Ectodermal cell (in vitro differentiated cells): ENCODE results near the gene PRUNE1. TPM values are rescaled to one million over a fixed set of nuclear protein-coding genes. Genes with fewer than 3 reads are reported as not detected.
A peak's percentile ranks its signal among the peaks of the same experiment; 100 is the strongest.

Experiments
- H3K27ac ChIP-seq: 2 replicates; pipeline ENCODE4 v1.7.0; 2013; ENCODE audit warnings: mild to moderate bottlenecking, low read depth, low read length; ENCODE audit not compliant: insufficient read depth, poor library complexity, severe bottlenecking
- H3K27me3 ChIP-seq: 2 replicates; pipeline ENCODE4 v1.7.0; 2013; ENCODE audit warnings: mild to moderate bottlenecking, low read length; ENCODE audit not compliant: insufficient read depth, control insufficient read depth, poor library complexity, severe bottlenecking
- H3K36me3 ChIP-seq: one replicate; pipeline ENCODE4 v1.7.0; 2013; ENCODE audit warnings: low read length; ENCODE audit not compliant: control insufficient read depth, insufficient read depth
- H3K4me1 ChIP-seq: one replicate; pipeline ENCODE4 v1.7.0; 2013; ENCODE audit warnings: low read length; ENCODE audit not compliant: control insufficient read depth, insufficient read depth
- H3K4me3 ChIP-seq: 2 replicates; pipeline ENCODE4 v1.7.0; 2013; ENCODE audit warnings: low read depth, low read length, control low read depth; ENCODE audit not compliant: insufficient read depth
- H3K9me3 ChIP-seq: 2 replicates; pipeline ENCODE4 v1.7.0; 2013; ENCODE audit warnings: mild to moderate bottlenecking, low read length, moderate library complexity; ENCODE audit not compliant: control insufficient read depth
- WGBS, 2 experiments: methylation state at CpG; one replicate each; pipeline ENCODE4 v1.1.7; 2013; ENCODE audit warnings: missing lambda C conversion rate in 2 of 2; 5-methylcytosine and 5-hydroxymethylcytosine counted together
- polyA plus RNA-seq, 4 experiments: library from polyadenylated mRNA; stranded (reverse); fragments of 50-300 nt; gene quantifications; one replicate each; pipeline ENCODE4 v1.2.3, GENCODE V29; 2013

PRUNE1 gene
- 30.7 TPM for polyA plus RNA-seq (2013, experiment 1 of 4)
- polyA plus RNA-seq (2013, experiment 2 of 4) = 33.8 TPM
- polyA plus RNA-seq (2013, experiment 3 of 4) = 27.1 TPM
- 28.3 TPM for polyA plus RNA-seq (2013, experiment 4 of 4)

GRCh38 chr1:151008244-151009205, at the start of gene PRUNE1:
PRUNE1 (plus strand) TSS chr1:151008449; CDS start chr1:151008633, 184 bp downstream.
- H3K4me3 ChIP-seq = peak within 1 kb of the TSS; percentile 87
- peaks cover 9% of the 10 kb centered on the region for H3K4me1 ChIP-seq
- H3K36me3 ChIP-seq = no peaks in the 10 kb centered on the region
- no peaks in the 10 kb centered on the region for H3K9me3 ChIP-seq
- WGBS, 2 experiments = 2 to 4% methylated on average over 69 of the region's 69 CpGs
- H3K27me3 ChIP-seq = no peaks in the 10 kb centered on the region
- peak within 1 kb of the TSS; percentile 93 for H3K27ac ChIP-seq

GRCh38 chr1:150960646-150961045, 47.6 kb upstream of the PRUNE1 start:
- Histone ChIP-seq H3K36me3 (peaks cover 38% of the 10 kb centered on the region), H3K4me3 (no peak overlapping the region)

GRCh38 chr1:150961756-150962155, 46.5 kb upstream of the PRUNE1 start:
- Histone ChIP-seq H3K27me3 (no peaks in the 10 kb centered on the region), H3K4me3 (no peak overlapping the region), H3K27ac (no peak overlapping the region), H3K36me3 (peaks cover 46% of the 10 kb centered on the region), H3K4me1 (no peaks in the 10 kb centered on the region), H3K9me3 (no peaks in the 10 kb centered on the region)
- 87 to 95% methylated on average over 4 of the region's 4 CpGs for WGBS, 2 experiments

More at GRCh38 chr1:150960646-150961045, 47.6 kb upstream of the PRUNE1 start:
- Histone ChIP-seq H3K4me1 (no peaks in the 10 kb centered on the region), H3K27me3 (no peaks in the 10 kb centered on the region), H3K27ac (no peak overlapping the region), H3K9me3 (no peaks in the 10 kb centered on the region)
- 93 to 95% methylated on average over 7 of the region's 7 CpGs for WGBS, 2 experiments

GRCh38 chr1:150963321-150964163, 44.7 kb upstream of the PRUNE1 start:
- WGBS, 2 experiments = 95 to 96% methylated on average over 10 of the region's 10 CpGs
- Histone ChIP-seq H3K27ac (no peak overlapping the region), H3K36me3 (peaks cover 64% of the 10 kb centered on the region), H3K27me3 (no peaks in the 10 kb centered on the region), H3K9me3 (no peaks in the 10 kb centered on the region), H3K4me1 (no peaks in the 10 kb centered on the region), H3K4me3 (no peak overlapping the region)

- H3K27me3 ChIP-seq = no peaks in the 10 kb centered on the region
- no peaks in the 10 kb centered on the region for H3K9me3 ChIP-seq
- 91 to 97% methylated on average over 5 of the region's 5 CpGs for WGBS, 2 experiments
- H3K4me3 ChIP-seq = no peak overlapping the region
- H3K4me1 ChIP-seq = no peaks in the 10 kb centered on the region
- no peak overlapping the region for H3K27ac ChIP-seq
- H3K36me3 ChIP-seq = peaks cover 64% of the 10 kb centered on the region
Measured at GRCh38 chr1:150964164-150964489, 44.1 kb upstream of the PRUNE1 start.

- WGBS, 2 experiments = 92 to 93% methylated on average over 3 to 4 of the region's 4 CpGs
- Histone ChIP-seq H3K4me3 (no peak overlapping the region), H3K4me1 (peaks cover 4% of the 10 kb centered on the region)
Measured at GRCh38 chr1:150965605-150966004, 42.6 kb upstream of the PRUNE1 start.

GRCh38 chr1:150966011-150966410, 42.2 kb upstream of the PRUNE1 start:
- H3K4me1 ChIP-seq = peaks cover 8% of the 10 kb centered on the region
- H3K9me3 ChIP-seq = no peaks in the 10 kb centered on the region
- no peaks in the 10 kb centered on the region for H3K27me3 ChIP-seq
- WGBS, 2 experiments = 83 to 94% methylated on average over 4 to 6 of the region's 6 CpGs
- peaks cover 46% of the 10 kb centered on the region for H3K36me3 ChIP-seq
- H3K27ac ChIP-seq = no peak overlapping the region
- H3K4me3 ChIP-seq = no peak overlapping the region

More at GRCh38 chr1:150965605-150966004, 42.6 kb upstream of the PRUNE1 start:
- Histone ChIP-seq H3K27me3 (no peaks in the 10 kb centered on the region), H3K36me3 (peaks cover 50% of the 10 kb centered on the region), H3K9me3 (no peaks in the 10 kb centered on the region), H3K27ac (no peak overlapping the region)

GRCh38 chr1:150967936-150968335, 40.3 kb upstream of the PRUNE1 start:
- no peak overlapping the region for H3K4me3 ChIP-seq
- H3K27me3 ChIP-seq = no peaks in the 10 kb centered on the region
- H3K9me3 ChIP-seq = no peaks in the 10 kb centered on the region
- H3K27ac ChIP-seq = no peak overlapping the region
- peaks cover 44% of the 10 kb centered on the region for H3K36me3 ChIP-seq
- WGBS, 2 experiments = 95% methylated on average over 13 of the region's 13 CpGs
- H3K4me1 ChIP-seq = peaks cover 27% of the 10 kb centered on the region

- Histone ChIP-seq H3K9me3 (no peaks in the 10 kb centered on the region), H3K36me3 (peaks cover 40% of the 10 kb centered on the region), H3K27ac (no peak overlapping the region), H3K27me3 (no peaks in the 10 kb centered on the region), H3K4me3 (no peak overlapping the region), H3K4me1 (peaks cover 30% of the 10 kb centered on the region)
- WGBS, 2 experiments = 95 to 100% methylated on average over 4 of the region's 4 CpGs
Measured at GRCh38 chr1:150968491-150968890, 39.8 kb upstream of the PRUNE1 start.

GRCh38 chr1:150969626-150970025, 38.6 kb upstream of the PRUNE1 start:
- 89 to 92% methylated on average over 3 of the region's 3 CpGs for WGBS, 2 experiments
- no peaks in the 10 kb centered on the region for H3K9me3 ChIP-seq
- H3K27me3 ChIP-seq = no peaks in the 10 kb centered on the region
- H3K4me3 ChIP-seq = no peak overlapping the region
- H3K36me3 ChIP-seq = peaks cover 30% of the 10 kb centered on the region
- H3K27ac ChIP-seq = no peak overlapping the region
- peaks cover 30% of the 10 kb centered on the region for H3K4me1 ChIP-seq
